GM12801 (cell line): ENCODE results near the gene SFXN1.

Experiments
- TF ChIP-seq, protein P1 (sequence below): IDR thresholded peaks from one replicate; pipeline ENCODE4 v1.5.1; 2011; ENCODE audit warnings: control low read depth; ENCODE audit not compliant: insufficient read length; ENCODE audit errors: extremely low read depth

Gene SFXN1

GRCh38 chr5:175485631-175486030 is 7.3 kb downstream of the SFXN1 start:
- TF ChIP-seq, protein P1, sequence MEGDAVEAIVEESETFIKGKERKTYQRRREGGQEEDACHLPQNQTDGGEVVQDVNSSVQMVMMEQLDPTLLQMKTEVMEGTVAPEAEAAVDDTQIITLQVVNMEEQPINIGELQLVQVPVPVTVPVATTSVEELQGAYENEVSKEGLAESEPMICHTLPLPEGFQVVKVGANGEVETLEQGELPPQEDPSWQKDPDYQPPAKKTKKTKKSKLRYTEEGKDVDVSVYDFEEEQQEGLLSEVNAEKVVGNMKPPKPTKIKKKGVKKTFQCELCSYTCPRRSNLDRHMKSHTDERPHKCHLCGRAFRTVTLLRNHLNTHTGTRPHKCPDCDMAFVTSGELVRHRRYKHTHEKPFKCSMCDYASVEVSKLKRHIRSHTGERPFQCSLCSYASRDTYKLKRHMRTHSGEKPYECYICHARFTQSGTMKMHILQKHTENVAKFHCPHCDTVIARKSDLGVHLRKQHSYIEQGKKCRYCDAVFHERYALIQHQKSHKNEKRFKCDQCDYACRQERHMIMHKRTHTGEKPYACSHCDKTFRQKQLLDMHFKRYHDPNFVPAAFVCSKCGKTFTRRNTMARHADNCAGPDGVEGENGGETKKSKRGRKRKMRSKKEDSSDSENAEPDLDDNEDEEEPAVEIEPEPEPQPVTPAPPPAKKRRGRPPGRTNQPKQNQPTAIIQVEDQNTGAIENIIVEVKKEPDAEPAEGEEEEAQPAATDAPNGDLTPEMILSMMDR = no peak

GRCh38 chr5:175487514-175488222 is 9.3 kb downstream of the SFXN1 start:
- TF ChIP-seq, protein P1 = no peak

- TF ChIP-seq, protein P1 = no peak
These were observed 11.5 kb downstream of the SFXN1 start for GRCh38 chr5:175489693-175490443.

GRCh38 chr5:175491223-175491622 is 12.9 kb downstream of the SFXN1 start:
- TF ChIP-seq, protein P1 = no peak

DNA sequence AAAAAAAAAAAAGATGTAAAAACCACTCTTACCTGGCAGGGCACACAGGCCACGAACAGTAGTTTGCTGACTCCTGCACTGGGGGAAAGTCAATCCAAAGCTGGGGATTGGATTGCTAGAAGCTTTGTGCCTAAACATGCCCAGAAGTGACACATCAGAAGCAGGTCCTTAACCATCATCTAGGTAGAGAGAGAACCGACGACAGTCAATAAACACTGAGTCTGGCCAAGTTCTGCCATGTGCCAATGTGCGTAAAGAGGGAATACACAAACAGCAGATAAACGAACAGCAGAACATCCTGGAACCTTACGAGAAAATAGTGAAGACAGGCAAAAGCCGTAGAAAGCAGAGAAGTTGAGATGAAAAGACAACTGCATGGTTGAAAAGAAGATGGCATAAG is 14.9 kb downstream of the SFXN1 start:
- TF ChIP-seq, protein P1 = no peak

GRCh38 chr5:175493726-175494125 is 15.4 kb downstream of the SFXN1 start:
- TF ChIP-seq, protein P1 = no peak

DNA sequence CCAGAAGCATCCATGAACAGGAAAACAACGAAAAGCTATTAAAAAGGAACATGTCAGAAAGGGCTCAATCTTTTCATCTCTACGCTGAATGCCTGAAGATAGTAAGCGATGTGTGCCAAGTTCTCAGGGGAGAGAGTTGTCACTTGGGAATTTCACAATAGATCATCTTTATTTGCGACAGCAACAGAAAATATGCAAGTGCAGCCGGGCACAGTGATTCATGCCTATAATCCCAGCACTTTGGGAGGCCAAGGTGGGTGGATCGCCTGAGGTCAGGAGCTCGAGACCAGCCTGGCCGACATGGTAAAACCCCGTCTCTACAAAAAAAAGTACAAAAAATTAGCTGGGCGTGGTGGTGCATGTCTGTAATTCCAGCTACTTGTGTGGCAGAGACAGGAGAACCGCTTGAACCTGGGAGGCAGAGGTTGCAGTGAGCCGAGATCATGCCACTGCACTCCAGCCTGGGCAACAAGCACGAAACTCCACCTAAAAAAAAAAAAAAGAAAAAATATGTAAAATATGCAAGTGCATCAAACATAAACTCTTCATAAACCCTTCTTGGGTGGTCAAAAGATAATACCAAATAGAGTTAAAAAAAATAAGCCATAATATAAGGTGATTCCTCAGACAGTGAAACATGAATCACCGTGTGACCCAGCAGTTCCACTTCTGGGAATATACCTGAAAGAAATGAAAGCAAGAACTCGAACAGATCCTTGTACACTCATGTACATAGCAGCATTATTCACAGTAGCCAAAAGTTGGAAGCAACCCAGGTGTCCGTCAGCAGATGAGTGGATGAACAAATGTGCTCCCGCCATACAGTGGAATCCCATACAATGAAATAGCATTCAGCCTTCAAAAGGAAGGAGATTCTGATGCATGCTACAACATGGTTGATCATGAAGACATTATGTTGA is 16.2 kb downstream of the SFXN1 start:
- TF ChIP-seq, protein P1 = no peak
